ENCODE data around the gene RNF148.
"Not testable (repeated sequence)": the region's sequence is repeated elsewhere in the genome, so short reads cannot be mapped to it uniquely, and the experiment has no call there.

Gene RNF148

GRCh38 chr7:122689346-122690109 lies 13.2 kb downstream of the RNF148 start:
- no peak for DNase-seq (ENCODE audit: low spot score)

GRCh38 chr7:122688400-122688998 lies 14.2 kb downstream of the RNF148 start:
- DNase-seq (ENCODE audit: low spot score) = no peak

- no peak for DNase-seq (ENCODE audit: low spot score)
Observed at GRCh38 chr7:122686360-122686878, 16.3 kb downstream of the RNF148 start.

- DNase-seq (ENCODE audit: low spot score) = no peak
Observed at GRCh38 chr7:122684504-122684903, 18.2 kb downstream of the RNF148 start.

DNA sequence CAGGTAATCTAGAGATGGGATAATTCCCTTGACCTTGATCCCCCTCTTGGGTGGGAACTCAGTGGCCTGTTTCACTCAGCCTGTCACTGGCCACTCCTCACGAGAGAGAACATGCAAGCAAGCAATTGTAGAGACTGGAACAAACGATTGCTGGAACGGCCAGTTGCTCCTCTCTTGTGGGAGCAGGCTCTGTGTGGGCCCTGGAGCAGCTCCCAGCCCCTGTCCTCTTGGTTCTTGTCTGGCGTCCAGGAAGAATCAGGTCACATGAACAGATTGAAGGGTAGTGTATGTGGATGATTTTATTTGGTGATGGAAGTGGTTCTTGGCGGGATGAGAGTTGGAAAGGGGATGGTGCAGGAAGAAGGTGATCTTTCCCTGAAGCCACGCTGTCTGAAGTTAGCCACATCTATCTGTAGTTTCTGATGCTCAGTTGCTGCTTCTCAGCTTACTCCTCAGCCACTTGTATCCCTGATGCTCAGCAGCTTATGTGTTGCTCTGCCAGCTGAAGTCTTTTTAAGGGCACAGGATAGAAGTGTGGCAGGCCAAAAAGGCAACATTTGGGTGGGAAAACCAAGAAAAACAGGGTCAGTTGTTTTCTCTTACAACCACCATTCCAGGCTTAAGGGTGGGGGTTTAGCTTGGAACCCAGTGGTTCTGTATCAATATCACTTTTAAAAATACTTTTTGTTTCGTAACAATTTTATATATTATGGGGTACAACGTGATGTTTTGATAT lies 19.7 kb downstream of the RNF148 start:
- no peak for DNase-seq (ENCODE audit: low spot score)

DNA sequence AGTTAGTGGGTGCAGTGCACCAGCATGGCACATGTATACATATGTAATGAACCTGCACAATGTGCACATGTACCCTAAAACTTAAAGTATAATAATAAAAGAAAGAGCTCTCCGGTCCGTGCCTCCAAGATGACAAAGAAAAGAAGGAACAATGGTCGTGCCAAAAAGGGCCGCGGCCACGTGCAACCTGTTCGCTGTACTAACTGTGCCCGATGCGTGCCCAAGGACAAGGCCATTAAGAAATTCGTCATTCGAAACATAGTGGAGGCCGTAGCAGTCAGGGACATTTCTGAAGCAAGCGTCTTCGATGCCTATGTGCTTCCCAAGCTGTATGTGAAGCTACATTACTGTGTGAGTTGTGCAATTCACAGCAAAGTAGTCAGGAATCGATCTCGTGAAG lies 21.5 kb downstream of the RNF148 start:
- DNase-seq (ENCODE audit: low spot score) = not testable (repeated sequence)

GRCh38 chr7:122679813-122680212 lies 22.9 kb downstream of the RNF148 start:
- DNase-seq (ENCODE audit: low spot score) = no peak

GRCh38 chr7:122679269-122679709 lies 23.4 kb downstream of the RNF148 start:
- DNase-seq (ENCODE audit: low spot score) = not testable (repeated sequence)

- DNase-seq (ENCODE audit: low spot score) = no peak
Observed at GRCh38 chr7:122677149-122677548, 25.6 kb downstream of the RNF148 start.

- no peak for DNase-seq (ENCODE audit: low spot score)
Observed at GRCh38 chr7:122676466-122676865, 26.3 kb downstream of the RNF148 start.

GRCh38 chr7:122675621-122676020 lies 27.1 kb downstream of the RNF148 start:
- DNase-seq (ENCODE audit: low spot score) = no peak

- DNase-seq (ENCODE audit: low spot score) = no peak
Observed at GRCh38 chr7:122675011-122675410, 27.7 kb downstream of the RNF148 start.

GRCh38 chr7:122674502-122674901 lies 28.2 kb downstream of the RNF148 start:
- DNase-seq (ENCODE audit: low spot score) = no peak

DNA sequence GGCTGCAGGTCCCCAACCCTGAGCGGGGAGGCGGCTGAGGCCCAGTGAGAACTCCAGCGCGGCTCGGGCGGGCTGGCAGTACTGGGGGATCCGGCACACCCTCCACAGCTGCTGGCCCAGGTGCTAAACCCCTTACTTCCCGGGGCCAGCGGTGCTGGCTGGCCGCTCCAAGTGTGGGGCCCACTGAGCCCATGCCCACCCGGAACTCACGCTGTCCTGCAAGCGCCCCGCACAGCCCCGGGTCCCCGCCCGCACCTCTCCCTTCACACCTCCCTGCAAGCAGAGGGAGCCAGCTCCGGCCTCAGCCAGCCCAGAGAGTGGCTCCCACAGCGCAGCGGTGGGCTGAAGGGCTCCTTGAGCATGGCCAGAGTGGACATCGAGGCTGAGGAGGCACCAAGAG lies 28.8 kb downstream of the RNF148 start:
- no peak for DNase-seq (ENCODE audit: low spot score)

- DNase-seq (ENCODE audit: low spot score) = no peak
Observed at GRCh38 chr7:122672536-122672935, 30.2 kb downstream of the RNF148 start.

DNA sequence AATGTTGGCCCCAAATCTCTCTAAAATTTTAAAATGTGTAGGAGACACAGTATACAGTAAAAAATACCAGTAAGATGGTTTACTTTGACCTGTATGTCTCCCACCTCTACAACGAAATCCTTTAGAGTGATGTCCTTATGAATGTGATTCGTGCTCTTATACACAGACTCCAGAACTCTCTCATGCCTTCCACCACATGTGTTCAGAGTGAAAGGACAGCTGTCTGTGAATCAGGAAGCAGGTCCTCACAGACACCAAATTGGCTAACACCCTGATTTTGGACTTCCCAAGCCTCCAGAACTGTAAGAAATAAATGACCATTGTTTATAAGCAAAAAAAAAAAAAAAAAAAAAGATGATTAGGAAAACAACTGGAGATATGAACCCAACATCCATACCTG lies 39.0 kb downstream of the RNF148 start:
- DNase-seq (ENCODE audit: low spot score) = no peak

DNA sequence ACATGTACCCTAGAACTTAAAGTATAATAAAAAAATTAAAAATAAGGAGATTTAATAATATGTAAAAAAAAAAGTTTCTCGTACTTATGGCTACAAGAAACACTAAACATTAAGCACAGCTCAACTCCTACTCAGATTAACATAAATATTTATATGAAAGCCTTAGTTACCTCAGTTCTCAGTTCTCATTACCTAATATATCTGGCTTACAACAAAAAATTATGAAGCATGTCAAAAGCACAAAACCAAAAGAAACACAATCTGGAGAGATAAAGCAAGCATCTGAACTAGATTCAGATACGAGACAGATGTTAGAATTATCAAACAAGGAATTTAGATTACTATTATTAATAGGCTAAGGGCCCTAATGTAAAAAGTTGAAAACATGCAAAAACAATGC lies 43.9 kb downstream of the RNF148 start:
- no peak for DNase-seq (ENCODE audit: low spot score)

GRCh38 chr7:122653685-122654084 lies 49.0 kb downstream of the RNF148 start:
- no peak for DNase-seq (ENCODE audit: low spot score)

GRCh38 chr7:122652876-122653275 lies 49.8 kb downstream of the RNF148 start:
- no peak for DNase-seq (ENCODE audit: low spot score)

Measured in D341Med (cell line).